Fibroblast of lung (primary cell): ENCODE results near the gene FBXO3. TPM values are rescaled to one million over a fixed set of nuclear protein-coding genes. Genes with fewer than 3 reads are reported as not detected.
A peak's percentile ranks its signal among the peaks of the same experiment; 100 is the strongest.

Experiments
- DNase-seq, 2 donors: peaks; one replicate each; pipeline versions ENCODE4 v3.0.0 to v3.0.0-alpha.2; 2010; ENCODE audit warnings: low read depth in 2 of 2
- H2AFZ ChIP-seq: 2 replicates; pipeline ENCODE4 v1.5.1; 2012; ENCODE audit warnings: low read length, control low read depth, inconsistent platforms
- H3K27ac ChIP-seq: 2 replicates; pipeline ENCODE4 v1.5.1; 2011; ENCODE audit warnings: low read length, control low read depth; ENCODE audit not compliant: insufficient read depth
- H3K27me3 ChIP-seq: 2 replicates; pipeline ENCODE4 v1.5.1; 2011; ENCODE audit warnings: mild to moderate bottlenecking, low read length; ENCODE audit not compliant: control insufficient read depth, insufficient read depth
- H3K36me3 ChIP-seq: 2 replicates; pipeline ENCODE4 v1.5.1; 2011; ENCODE audit warnings: low read length; ENCODE audit not compliant: control insufficient read depth, insufficient read depth
- H3K4me1 ChIP-seq: 2 replicates; pipeline ENCODE4 v1.5.1; 2011; ENCODE audit warnings: low read length; ENCODE audit not compliant: control insufficient read depth, insufficient read depth; ENCODE audit errors: extremely low read depth
- H3K4me2 ChIP-seq: 2 replicates; pipeline ENCODE4 v1.5.1; 2011; ENCODE audit warnings: low read length, control low read depth; ENCODE audit not compliant: insufficient read depth; ENCODE audit errors: extremely low read depth
- H3K4me3 ChIP-seq, 4 experiments: fragments of 200-600 bp in 1 of 4; sonication (generic) in 1 of 4; replicated peaks in 1 of 4; 2 replicates each; pipeline ENCODE4 v1.5.1; 2011 to 2016; ENCODE audit warnings: low read length in 4 of 4, low read depth in 3 of 4, mild to moderate bottlenecking in 3 of 4, control low read depth in 2 of 4, inconsistent platforms in 1 of 4, mixed read lengths in 1 of 4; ENCODE audit not compliant: insufficient read depth in 1 of 4; ENCODE audit errors: control extremely low read depth in 1 of 4
- H3K79me2 ChIP-seq: 2 replicates; pipeline ENCODE4 v1.5.1; 2012; ENCODE audit warnings: mild to moderate bottlenecking, low read length, inconsistent platforms; ENCODE audit not compliant: control insufficient read depth, insufficient read depth
- H3K9ac ChIP-seq: 2 replicates; pipeline ENCODE4 v1.5.1; 2011; ENCODE audit warnings: mild to moderate bottlenecking, low read length, control low read depth; ENCODE audit not compliant: insufficient read depth
- H3K9me3 ChIP-seq: 2 replicates; pipeline ENCODE4 v1.5.1; 2012; ENCODE audit warnings: low read depth, low read length; ENCODE audit not compliant: control insufficient read depth, insufficient read depth
- H4K20me1 ChIP-seq: 2 replicates; pipeline ENCODE4 v1.5.1; 2011; ENCODE audit warnings: low read length; ENCODE audit not compliant: control insufficient read depth, insufficient read depth; ENCODE audit errors: extremely low read depth
- CTCF ChIP-seq, 2 donors: IDR thresholded peaks in 1 of 2; conservative IDR thresholded peaks in 1 of 2; 1 replicate in 1 of 2; 2 replicates in 1 of 2; pipeline ENCODE4 v1.5.1; 2011 to 2012; ENCODE audit warnings: low read length in 2 of 2, control low read depth in 1 of 2, inconsistent platforms in 1 of 2, low read depth in 1 of 2, mild to moderate bottlenecking in 1 of 2
- EZH2 ChIP-seq: IDR thresholded peaks from 2 replicates; pipeline ENCODE4 v1.5.1; 2012; ENCODE audit warnings: low read length, control low read depth, mild to moderate bottlenecking; ENCODE audit errors: missing control alignments
- polyA plus RNA-seq, 2 donors: library from polyadenylated mRNA; depleted of rRNA in 1 of 2; stranded (reverse) in 1 of 2; unstranded in 1 of 2; fragments of >200 nt; gene quantifications; 2 replicates each; pipeline ENCODE4 v1.2.1, GENCODE V29; 2011 to 2012; ENCODE audit warnings: missing spikeins in 1 of 2
- total RNA-seq: library from RNA; depleted of rRNA; stranded (reverse); fragments of >200 nt; gene quantifications from 2 replicates; pipeline ENCODE4 v1.2.1, GENCODE V29; 2014

FBXO3 gene
- total and polyA plus RNA-seq, 2 donors (not counting 1 experiment from before 2014, with no cell fraction given) = 28.7 to 46.2 TPM

GRCh38 chr11:33706966-33707365 is 67.4 kb downstream of the FBXO3 start:
- H3K27ac ChIP-seq = peak overlapping the region; percentile 51
- no peak for TF ChIP-seq EZH2
- no peak for TF ChIP-seq CTCF (conservative IDR thresholded peaks at IDR 0.05 in 1 of 2, IDR thresholded peaks at IDR 0.05 in 1 of 2; ENCODE audit: low read depth in 1 of 2, low read length in 2 of 2)
- no peak overlapping the region for H2AFZ ChIP-seq
- peaks cover 26% of the 10 kb centered on the region for H3K79me2 ChIP-seq
- peaks cover 24% of the 10 kb centered on the region for H3K4me1 ChIP-seq
- no peaks in the 10 kb centered on the region for H3K9me3 ChIP-seq
- no peak overlapping the region for H3K4me3 ChIP-seq
- no peak overlapping the region for H3K4me2 ChIP-seq
- no peaks in the 10 kb centered on the region for H3K27me3 ChIP-seq
- no peak overlapping the region for H3K9ac ChIP-seq
- H4K20me1 ChIP-seq = no peaks in the 10 kb centered on the region
- DNase-seq = no peak
- peaks cover 9% of the 10 kb centered on the region for H3K36me3 ChIP-seq

GRCh38 chr11:33706546-33706945 is 67.8 kb downstream of the FBXO3 start:
- H3K9ac ChIP-seq = no peak overlapping the region

GRCh38 chr11:33704240-33705002 is 69.9 kb downstream of the FBXO3 start:
- no peak for DNase-seq
- H2AFZ ChIP-seq = no peak overlapping the region
- no peak overlapping the region for H3K4me3 ChIP-seq
- H3K36me3 ChIP-seq = peaks cover 7% of the 10 kb centered on the region
- peaks cover 36% of the 10 kb centered on the region for H3K4me1 ChIP-seq
- H3K27ac ChIP-seq = peak overlapping the region; percentile 5
- H3K9me3 ChIP-seq = no peaks in the 10 kb centered on the region
- no peak overlapping the region for H3K4me2 ChIP-seq
- no peak for TF ChIP-seq CTCF (conservative IDR thresholded peaks at IDR 0.05 in 1 of 2, IDR thresholded peaks at IDR 0.05 in 1 of 2; ENCODE audit: low read depth in 1 of 2, low read length in 2 of 2)
- no peak for TF ChIP-seq EZH2
- H3K79me2 ChIP-seq = peaks cover 14% of the 10 kb centered on the region
- H4K20me1 ChIP-seq = no peaks in the 10 kb centered on the region
- H3K27me3 ChIP-seq = no peaks in the 10 kb centered on the region
- H3K9ac ChIP-seq = no peak overlapping the region

More at GRCh38 chr11:33706546-33706945, 67.8 kb downstream of the FBXO3 start:
- Histone ChIP-seq H3K27ac (peak overlapping the region; percentile 51), H3K27me3 (no peaks in the 10 kb centered on the region), H3K4me1 (peaks cover 27% of the 10 kb centered on the region), H2AFZ (no peak overlapping the region), H4K20me1 (no peaks in the 10 kb centered on the region), H3K9me3 (no peaks in the 10 kb centered on the region), H3K4me2 (no peak overlapping the region), H3K79me2 (peaks cover 24% of the 10 kb centered on the region), H3K4me3 (no peak overlapping the region), H3K36me3 (peaks cover 9% of the 10 kb centered on the region)
- no peak for DNase-seq
- TF ChIP-seq CTCF (conservative IDR thresholded peaks at IDR 0.05 in 1 of 2, IDR thresholded peaks at IDR 0.05 in 1 of 2; ENCODE audit: low read depth in 1 of 2, low read length in 2 of 2) = no peak
- no peak for TF ChIP-seq EZH2
